Activated T-helper 2 cell treated with anti-CD3 and anti-CD28 coated beads, Interferon-gamma antibody, Interleukin-2, Interleukin-4, amounts not matched to agents 10 μg/mL and 5 μg/mL and 100 μg/mL, durations not matched to agents 14 hours and 24 hours and 36 hours (primary cell): ENCODE measurements around the gene PPP2R2D. TPM values are rescaled to one million over a fixed set of nuclear protein-coding genes. Genes with fewer than 3 reads are reported as not detected.
A peak's percentile ranks its signal among the peaks of the same experiment; 100 is the strongest.
"Not testable (repeated sequence)": the region's sequence is repeated elsewhere in the genome, so short reads cannot be mapped to it uniquely, and the experiment has no call there.

ENCODE experiments used
- DNase-seq: peaks from one replicate; pipeline ENCODE4 v3.0.0; 2021; ENCODE audit warnings: low spot score
- H3K27ac Mint-ChIP-seq: one replicate; pipeline ENCODE4 v1.8.0; 2021; ENCODE audit warnings: mixed read lengths
- H3K27me3 Mint-ChIP-seq: one replicate; pipeline ENCODE4 v1.8.0; 2021; ENCODE audit warnings: low read depth, mixed read lengths
- H3K36me3 Mint-ChIP-seq: one replicate; pipeline ENCODE4 v1.8.0; 2021; ENCODE audit warnings: low read depth, mixed read lengths
- H3K4me1 Mint-ChIP-seq: one replicate; pipeline ENCODE4 v1.8.0; 2021; ENCODE audit warnings: low read depth, mixed read lengths
- H3K4me3 Mint-ChIP-seq: one replicate; pipeline ENCODE4 v1.8.0; 2021; ENCODE audit warnings: low read depth, mild to moderate bottlenecking, moderate library complexity, mixed read lengths
- H3K9me3 Mint-ChIP-seq: one replicate; pipeline ENCODE4 v1.8.0; 2021; ENCODE audit warnings: mixed read lengths
- intact Hi-C: fragments of 100-400 bp; cut with micrococcal nuclease; formaldehyde crosslinking; loops from one replicate; pipeline ENCODE4 v1.15.1; 2023
- total RNA-seq: library from RNA; stranded (reverse); gene quantifications from 2 replicates; pipeline ENCODE4 v1.2.3, GENCODE V29; 2022

The PPP2R2D gene
- total RNA-seq, 1 donor from 2014 or later = 32.0 TPM

DNA sequence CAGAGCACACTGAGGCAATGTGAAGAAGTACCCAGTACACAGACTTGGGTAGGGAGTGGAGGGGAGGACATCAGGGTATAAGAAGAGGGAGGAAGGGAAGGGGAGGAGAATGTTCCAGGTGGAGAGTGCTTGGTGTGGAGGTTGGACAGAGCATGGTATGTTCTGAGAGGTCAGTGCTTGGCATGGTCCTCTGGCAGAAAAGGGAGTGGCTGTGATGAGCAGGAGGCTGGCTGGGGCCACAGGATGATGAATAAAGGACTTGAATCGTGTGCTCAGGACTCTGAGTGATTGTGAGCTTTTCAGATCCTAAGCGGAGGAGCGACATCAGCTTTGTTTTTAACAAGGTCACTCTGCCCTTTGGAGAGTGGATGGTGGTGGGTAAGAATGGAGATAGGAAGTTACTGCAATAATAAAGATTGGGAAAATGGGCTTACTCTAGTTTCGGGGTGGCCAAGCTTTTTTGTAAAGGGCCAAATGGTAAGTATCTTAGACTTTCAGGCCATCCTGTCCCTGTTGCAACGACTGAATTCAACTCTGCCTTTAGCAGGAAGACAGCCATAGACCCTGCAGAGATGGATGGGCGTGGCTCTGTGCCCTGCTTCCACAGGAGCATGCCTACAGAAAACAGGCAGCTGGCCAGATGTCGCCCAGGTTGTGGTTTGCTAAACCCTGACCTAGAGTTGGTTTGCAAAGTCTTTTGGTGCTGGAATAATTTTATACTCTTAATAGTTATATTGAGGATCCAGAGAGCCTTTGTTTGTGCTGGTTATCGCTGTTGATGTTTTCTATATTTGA lies 8.4 kb downstream of the PPP2R2D start:
- Mint-ChIP-seq H3K4me1 (peaks cover 54% of the 10 kb centered on the region), H3K4me3 (no peak overlapping the region)
- intact Hi-C loops = no loop called here

DNA sequence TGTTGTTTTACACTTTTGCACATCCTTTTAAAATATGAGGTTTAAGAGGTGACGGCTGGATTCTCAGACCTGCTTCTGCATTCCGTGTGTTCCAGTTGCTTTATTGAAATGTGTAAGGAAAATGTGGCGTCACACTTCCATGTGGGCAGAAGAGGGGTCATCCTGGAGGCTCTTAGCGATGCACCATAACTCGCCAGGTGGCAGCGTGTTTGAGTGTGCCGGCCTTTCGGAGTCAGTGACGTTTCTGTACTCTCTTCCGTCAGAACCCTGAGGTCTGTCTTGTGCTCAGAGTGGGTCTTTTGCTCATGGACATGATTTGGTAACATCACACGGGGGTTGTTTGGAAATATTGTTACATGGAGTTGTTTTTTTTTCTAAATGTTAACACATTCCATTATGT lies 9.1 kb downstream of the PPP2R2D start:
- H3K27ac Mint-ChIP-seq = no peak overlapping the region
- intact Hi-C loops = no loop called here
- peaks cover 47% of the 10 kb centered on the region for H3K4me1 Mint-ChIP-seq
- H3K36me3 Mint-ChIP-seq = peaks cover 75% of the 10 kb centered on the region
- H3K27me3 Mint-ChIP-seq = no peaks in the 10 kb centered on the region
- no peak overlapping the region for H3K4me3 Mint-ChIP-seq
- H3K9me3 Mint-ChIP-seq = peaks cover 7% of the 10 kb centered on the region
- DNase-seq = no peak

More for the DNA sequence above, 8.4 kb downstream of the PPP2R2D start:
- Mint-ChIP-seq H3K27ac (peak overlapping the region; percentile 51), H3K36me3 (peaks cover 71% of the 10 kb centered on the region), H3K27me3 (no peaks in the 10 kb centered on the region), H3K9me3 (peaks cover 7% of the 10 kb centered on the region)
- DNase-seq = no peak

DNA sequence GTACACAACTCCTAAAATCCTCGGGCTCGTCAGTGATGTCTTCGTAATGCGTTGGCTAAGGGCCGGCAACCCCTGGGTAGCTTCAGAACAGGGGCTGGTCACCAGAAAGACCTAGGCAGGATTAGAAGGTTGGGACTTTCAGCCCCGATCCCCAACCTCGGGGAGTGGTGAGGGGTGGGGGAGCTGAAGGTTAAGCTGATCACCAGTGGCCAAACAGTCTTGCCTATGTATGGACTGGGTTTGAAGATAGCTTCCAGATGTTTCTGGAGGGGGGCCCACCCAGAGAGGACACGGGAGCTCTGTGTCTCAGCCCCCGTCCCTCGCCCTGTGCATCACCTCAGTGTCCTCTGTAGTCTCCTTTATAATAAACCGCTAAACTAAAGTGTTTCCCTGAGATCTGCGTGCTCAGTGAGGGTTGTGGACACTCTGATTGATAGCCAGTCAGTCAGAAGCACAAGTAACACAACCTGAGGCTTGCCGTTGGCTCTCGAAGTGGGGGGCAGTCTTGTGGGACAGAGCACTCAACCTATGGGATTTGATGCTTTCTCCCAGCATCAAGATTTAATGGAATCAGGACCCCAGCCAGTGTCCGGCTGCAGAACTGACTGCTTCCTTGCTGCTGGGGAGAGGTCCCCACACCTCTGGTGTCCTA lies 10.0 kb downstream of the PPP2R2D start:
- H3K4me1 Mint-ChIP-seq = peaks cover 39% of the 10 kb centered on the region

DNA sequence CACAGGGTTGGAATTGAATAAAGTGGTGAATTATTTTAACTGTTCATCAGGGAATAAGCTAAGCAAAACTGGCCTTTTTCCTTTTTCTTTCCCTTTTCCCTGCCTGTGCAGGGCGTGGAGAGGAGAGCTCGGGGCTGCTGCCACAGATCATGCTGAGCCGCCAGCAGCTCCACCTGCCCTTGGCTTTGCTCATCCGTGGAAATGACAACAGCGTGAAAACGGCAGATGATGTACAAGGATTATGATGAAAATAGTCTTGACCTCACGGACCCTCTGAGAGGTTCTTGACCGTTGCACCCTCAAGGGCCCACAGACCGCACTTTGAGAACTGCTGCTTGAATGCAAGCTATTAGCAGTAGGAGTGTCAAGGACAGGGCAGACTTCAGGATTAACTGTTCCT lies 10.6 kb downstream of the PPP2R2D start:
- Mint-ChIP-seq H3K4me3 (no peak overlapping the region), H3K9me3 (peaks cover 8% of the 10 kb centered on the region), H3K27ac (no peak overlapping the region), H3K4me1 (peaks cover 33% of the 10 kb centered on the region), H3K36me3 (peaks cover 76% of the 10 kb centered on the region), H3K27me3 (no peaks in the 10 kb centered on the region)
- intact Hi-C loops = no loop called here
- DNase-seq = no peak

More for the DNA sequence above, 10.0 kb downstream of the PPP2R2D start:
- no peak for DNase-seq
- H3K9me3 Mint-ChIP-seq = peaks cover 7% of the 10 kb centered on the region
- intact Hi-C loops = no loop called here
- no peak overlapping the region for H3K4me3 Mint-ChIP-seq
- H3K27me3 Mint-ChIP-seq = no peaks in the 10 kb centered on the region
- no peak overlapping the region for H3K27ac Mint-ChIP-seq
- peaks cover 77% of the 10 kb centered on the region for H3K36me3 Mint-ChIP-seq

DNA sequence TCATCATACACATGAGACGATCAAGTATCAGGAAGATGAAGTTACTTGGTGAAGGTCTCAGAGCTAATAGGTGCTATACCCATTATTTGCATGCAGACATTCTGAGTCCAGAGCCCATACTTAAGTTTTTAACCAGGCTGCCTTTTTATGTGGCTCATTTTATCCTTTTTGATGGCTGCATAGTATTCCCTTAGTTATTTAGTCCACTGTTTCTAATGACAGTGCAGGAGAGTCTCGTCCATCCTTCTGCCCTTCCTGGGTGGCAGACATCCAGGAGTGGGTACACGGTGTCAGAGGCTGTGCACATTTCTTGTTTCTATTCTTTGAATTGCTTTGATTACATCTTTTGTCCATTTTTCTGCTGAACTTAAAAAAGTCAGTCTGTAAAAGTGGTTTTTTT lies 11.8 kb downstream of the PPP2R2D start:
- no peak overlapping the region for H3K4me3 Mint-ChIP-seq
- peaks cover 28% of the 10 kb centered on the region for H3K4me1 Mint-ChIP-seq

DNA sequence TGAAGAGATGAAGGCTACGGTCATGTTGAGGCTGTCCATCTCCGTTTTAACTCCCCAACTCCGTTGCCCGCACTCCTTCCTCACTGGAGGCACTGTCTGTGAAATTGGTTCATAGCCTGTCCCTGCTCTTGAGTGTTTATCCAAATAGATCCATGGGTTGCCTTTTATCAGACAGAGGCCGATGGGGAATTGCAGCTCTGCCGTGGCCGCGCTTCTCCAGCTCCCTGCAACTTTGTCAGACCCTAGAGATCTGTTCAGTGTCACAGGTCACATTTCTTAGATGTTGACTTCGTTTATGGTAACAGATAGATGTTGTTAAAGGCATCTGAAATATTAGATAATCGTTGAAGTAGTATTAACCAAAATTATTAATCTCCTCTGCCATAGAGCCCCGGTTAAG lies 14.7 kb downstream of the PPP2R2D start:
- no peak for DNase-seq
- Mint-ChIP-seq H3K9me3 (peaks cover 42% of the 10 kb centered on the region), H3K4me1 (peaks cover 28% of the 10 kb centered on the region), H3K27ac (no peak overlapping the region), H3K36me3 (peaks cover 85% of the 10 kb centered on the region), H3K27me3 (no peaks in the 10 kb centered on the region), H3K4me3 (no peak overlapping the region)
- intact Hi-C loops = no loop called here

More for the DNA sequence above, 11.8 kb downstream of the PPP2R2D start:
- no peaks in the 10 kb centered on the region for H3K27me3 Mint-ChIP-seq
- intact Hi-C loops = no loop called here
- no peak overlapping the region for H3K27ac Mint-ChIP-seq
- H3K36me3 Mint-ChIP-seq = peaks cover 83% of the 10 kb centered on the region
- peaks cover 17% of the 10 kb centered on the region for H3K9me3 Mint-ChIP-seq
- no peak for DNase-seq

DNA sequence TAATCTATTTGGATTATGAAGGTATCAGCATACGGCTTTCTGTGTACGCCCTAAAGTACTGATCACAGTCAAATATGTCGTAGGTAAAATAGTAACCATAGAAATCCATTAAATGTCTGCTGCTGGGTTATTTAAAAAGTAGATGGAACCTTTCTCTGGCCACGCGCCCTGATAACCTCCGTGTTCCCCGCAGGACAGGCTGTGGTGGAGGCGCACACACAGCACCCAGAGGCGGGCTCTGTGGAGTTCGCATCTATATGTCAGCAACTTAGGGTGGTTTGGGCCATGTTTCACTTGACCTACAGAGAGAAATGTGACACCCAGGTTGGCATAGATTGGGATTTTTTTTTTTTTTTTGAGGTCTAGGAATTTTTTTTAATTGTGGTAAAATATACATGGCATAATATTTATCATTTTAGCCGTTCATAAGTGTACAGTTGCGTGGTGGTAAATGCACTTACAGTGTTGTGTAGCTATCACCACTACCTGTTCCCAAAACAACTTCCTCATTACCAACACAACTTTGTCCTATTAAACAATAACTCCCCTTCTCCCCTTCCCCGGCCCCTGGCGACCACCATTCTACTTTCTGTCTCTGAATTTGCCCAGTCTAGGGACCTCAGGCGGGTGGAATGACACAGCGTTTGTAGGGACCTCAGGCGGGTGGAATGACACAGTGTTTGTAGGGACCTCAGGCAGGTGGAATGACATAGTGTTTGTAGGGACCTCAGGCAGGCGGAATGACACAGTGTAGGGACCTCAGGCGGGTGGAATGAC lies 15.4 kb downstream of the PPP2R2D start:
- peaks cover 32% of the 10 kb centered on the region for H3K4me1 Mint-ChIP-seq
- H3K27ac Mint-ChIP-seq = peak overlapping the region; percentile 86
- H3K36me3 Mint-ChIP-seq = peaks cover 90% of the 10 kb centered on the region
- H3K4me3 Mint-ChIP-seq = no peak overlapping the region
- peaks cover 45% of the 10 kb centered on the region for H3K9me3 Mint-ChIP-seq
- intact Hi-C loops = no loop called here
- H3K27me3 Mint-ChIP-seq = no peaks in the 10 kb centered on the region
- DNase-seq = no peak

DNA sequence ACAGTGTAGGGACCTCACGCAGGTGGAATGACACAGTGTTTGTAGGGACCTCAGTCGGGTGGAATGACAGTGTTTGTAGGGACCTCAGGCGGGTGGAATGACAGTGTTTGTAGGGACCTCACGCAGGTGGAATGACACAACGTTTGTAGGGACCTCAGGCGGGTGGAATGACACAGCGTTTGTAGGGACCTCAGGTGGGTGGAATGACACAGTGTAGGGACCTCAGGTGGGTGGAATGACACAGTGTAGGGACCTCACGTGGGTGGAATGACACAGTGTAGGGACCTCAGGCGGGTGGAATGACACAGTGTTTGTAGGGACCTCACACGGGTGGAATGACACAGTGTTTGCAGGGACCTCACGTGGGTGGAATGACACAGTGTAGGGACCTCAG lies 16.0 kb downstream of the PPP2R2D start:
- DNase-seq, H3K27me3 Mint-ChIP-seq, intact Hi-C loops, H3K4me3 Mint-ChIP-seq: not testable (repeated sequence)
- Mint-ChIP-seq H3K9me3 (peaks cover 45% of the 10 kb centered on the region), H3K36me3 (peaks cover 90% of the 10 kb centered on the region), H3K4me1 (peaks cover 32% of the 10 kb centered on the region), H3K27ac (peak overlapping the region; percentile 86)

DNA sequence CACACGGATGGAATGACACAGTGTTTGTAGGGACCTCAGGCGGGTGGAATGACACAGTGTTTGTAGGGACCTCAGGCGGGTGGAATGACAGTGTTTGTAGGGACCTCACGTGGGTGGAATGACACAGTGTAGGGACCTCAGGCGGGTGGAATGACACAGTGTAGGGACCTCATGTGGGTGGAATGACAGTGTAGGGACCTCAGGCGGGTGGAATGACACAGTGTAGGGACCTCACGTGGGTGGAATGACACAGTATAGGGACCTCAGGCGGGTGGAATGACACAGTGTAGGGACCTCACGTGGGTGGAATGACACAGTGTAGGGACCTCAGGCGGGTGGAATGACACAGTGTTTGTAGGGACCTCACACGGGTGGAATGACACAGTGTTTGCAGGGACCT lies 16.7 kb downstream of the PPP2R2D start:
- Mint-ChIP-seq H3K27ac (peak overlapping the region; percentile 86), H3K4me1 (peaks cover 32% of the 10 kb centered on the region), H3K9me3 (peaks cover 41% of the 10 kb centered on the region), H3K36me3 (peaks cover 89% of the 10 kb centered on the region)
- intact Hi-C loops, H3K27me3 Mint-ChIP-seq, DNase-seq, H3K4me3 Mint-ChIP-seq: not testable (repeated sequence)

DNA sequence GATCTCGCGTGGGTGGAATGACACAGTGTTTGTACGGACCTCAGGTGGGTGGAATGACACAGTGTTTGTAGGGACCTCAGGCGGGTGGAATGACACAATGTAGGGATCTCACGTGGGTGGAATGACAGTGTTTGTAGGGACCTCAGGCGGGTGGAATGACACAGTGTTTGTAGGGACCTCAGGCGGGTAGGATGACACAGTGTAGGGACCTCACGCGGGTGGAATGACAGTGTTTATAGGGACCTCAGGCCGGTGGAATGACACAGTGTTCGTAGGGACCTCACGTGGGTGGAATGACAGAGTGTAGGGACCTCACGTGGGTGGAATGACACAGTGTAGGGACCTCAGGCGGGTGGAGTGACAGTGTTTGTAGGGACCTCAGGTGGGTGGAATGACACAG lies 18.7 kb downstream of the PPP2R2D start:
- Mint-ChIP-seq H3K36me3 (peaks cover 78% of the 10 kb centered on the region), H3K9me3 (peaks cover 42% of the 10 kb centered on the region), H3K27ac (peak overlapping the region; percentile 79), H3K4me1 (peaks cover 28% of the 10 kb centered on the region)
- DNase-seq, intact Hi-C loops, H3K4me3 Mint-ChIP-seq, H3K27me3 Mint-ChIP-seq: not testable (repeated sequence)

DNA sequence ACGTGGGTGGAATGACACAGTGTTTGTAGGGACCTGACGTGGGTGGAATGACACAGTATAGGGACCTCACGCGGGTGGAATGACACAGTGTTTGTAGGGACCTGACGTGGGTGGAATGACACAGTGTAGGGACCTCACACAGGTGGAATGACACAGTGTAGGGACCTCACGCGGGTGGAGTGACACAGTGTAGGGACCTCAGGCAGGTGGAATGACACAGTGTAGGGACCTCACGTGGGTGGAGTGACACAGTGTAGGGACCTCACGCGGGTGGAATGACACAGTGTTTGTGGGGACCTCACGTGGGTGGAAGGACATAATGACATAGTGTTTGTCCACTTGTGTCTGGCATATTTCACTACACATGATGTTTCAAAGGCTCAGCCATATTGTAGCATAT lies 19.3 kb downstream of the PPP2R2D start:
- no peak overlapping the region for H3K4me3 Mint-ChIP-seq
- H3K4me1 Mint-ChIP-seq = peaks cover 32% of the 10 kb centered on the region
- DNase-seq = no peak
- peaks cover 76% of the 10 kb centered on the region for H3K36me3 Mint-ChIP-seq
- H3K9me3 Mint-ChIP-seq = peaks cover 46% of the 10 kb centered on the region
- peak overlapping the region; percentile 79 for H3K27ac Mint-ChIP-seq
- no peaks in the 10 kb centered on the region for H3K27me3 Mint-ChIP-seq
- intact Hi-C loops = no loop called here

DNA sequence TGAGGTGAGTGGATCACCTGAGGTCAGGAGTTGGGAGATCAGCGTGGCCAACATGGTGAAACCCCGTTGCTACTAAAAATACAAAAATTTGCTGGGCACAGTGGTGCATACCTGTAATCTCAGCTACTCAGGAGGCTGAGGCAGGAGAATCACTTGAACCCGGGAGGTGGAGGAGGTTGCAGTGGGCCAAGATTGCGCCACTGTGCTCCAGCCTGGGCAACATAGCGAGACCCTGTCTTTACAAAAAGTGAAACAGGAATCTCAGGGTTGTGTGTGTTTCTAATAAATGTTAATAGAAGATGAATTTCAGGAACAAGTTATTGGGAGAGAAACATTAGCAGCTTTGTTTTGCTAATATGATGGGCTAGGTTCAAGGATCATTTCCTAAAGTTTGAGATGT lies 19.9 kb downstream of the PPP2R2D start:
- H3K36me3 Mint-ChIP-seq = peaks cover 77% of the 10 kb centered on the region
- H3K9me3 Mint-ChIP-seq = peaks cover 50% of the 10 kb centered on the region
- H3K4me3 Mint-ChIP-seq = no peak overlapping the region
- H3K4me1 Mint-ChIP-seq = peaks cover 33% of the 10 kb centered on the region
- no peak for DNase-seq
- H3K27ac Mint-ChIP-seq = no peak overlapping the region
- intact Hi-C loops = no loop called here
- no peaks in the 10 kb centered on the region for H3K27me3 Mint-ChIP-seq

DNA sequence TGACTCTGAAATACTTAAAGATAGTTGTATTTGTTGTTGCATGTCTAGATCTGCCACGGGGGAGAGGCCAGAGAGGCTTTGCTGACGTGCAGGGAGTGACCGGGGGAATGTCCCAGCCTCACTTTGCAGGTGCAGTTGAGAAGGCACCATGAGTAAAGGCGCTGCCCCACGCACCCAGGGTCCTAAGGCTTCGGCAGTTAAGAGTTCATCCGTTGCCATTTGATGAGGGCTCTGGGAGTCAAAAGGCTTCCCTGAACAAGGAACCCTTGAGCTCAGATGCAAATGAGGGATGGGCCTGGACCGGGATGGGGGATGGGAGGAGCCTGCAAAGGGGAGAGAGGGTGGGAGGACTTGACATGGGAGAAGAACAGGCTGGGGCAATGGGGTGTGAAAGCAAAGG lies 20.4 kb downstream of the PPP2R2D start:
- Mint-ChIP-seq H3K4me1 (peaks cover 33% of the 10 kb centered on the region), H3K4me3 (no peak overlapping the region), H3K27ac (no peak overlapping the region), H3K27me3 (no peaks in the 10 kb centered on the region), H3K36me3 (peaks cover 77% of the 10 kb centered on the region), H3K9me3 (peaks cover 50% of the 10 kb centered on the region)
- DNase-seq = no peak
- intact Hi-C loops = no loop called here
